HepG2 (cell line): ENCODE measurements around the gene BIK. TPM values are rescaled to one million over a fixed set of nuclear protein-coding genes. Genes with fewer than 3 reads are reported as not detected.

ENCODE experiments used
- CEBPG ChIP-seq: IDR thresholded peaks from 2 replicates; pipeline ENCODE4 v1.6.1; 2016
- CREB3 ChIP-seq: sonication (generic); formaldehyde crosslinking; IDR thresholded peaks from 2 replicates; pipeline ENCODE4 v1.5.0; 2020; ENCODE audit warnings: missing genetic modification reagents
- CREBL2 ChIP-seq: sonication (generic); formaldehyde crosslinking; IDR thresholded peaks from 2 replicates; pipeline ENCODE4 v1.8.1; 2023; ENCODE audit warnings: missing genetic modification reagents, mild to moderate bottlenecking, borderline replicate concordance
- KAT8 ChIP-seq: IDR thresholded peaks from 2 replicates; pipeline ENCODE4 v1.6.1; 2016; ENCODE audit warnings: missing genetic modification reagents, missing compliant biosample characterization
- KDM3A ChIP-seq: IDR thresholded peaks from 2 replicates; pipeline ENCODE4 v1.6.1; 2018; ENCODE audit warnings: low read depth, missing compliant biosample characterization
- MTA1 ChIP-seq: sonication (generic); formaldehyde crosslinking; IDR thresholded peaks from 2 replicates; pipeline ENCODE4 v1.4.0; 2020; ENCODE audit warnings: missing genetic modification reagents, mild to moderate bottlenecking, borderline replicate concordance
- MXD3 ChIP-seq: IDR thresholded peaks from 2 replicates; pipeline ENCODE4 v1.6.1; 2016; ENCODE audit warnings: mild to moderate bottlenecking, missing biosample characterization, missing genetic modification reagents
- MXD4 ChIP-seq: IDR thresholded peaks from 2 replicates; pipeline ENCODE4 v1.6.1; 2016; ENCODE audit warnings: mild to moderate bottlenecking, missing biosample characterization, missing genetic modification reagents
- NR0B2 ChIP-seq: sonication (generic); formaldehyde crosslinking; IDR thresholded peaks from 2 replicates; pipeline ENCODE4 v1.4.0; 2020; ENCODE audit warnings: mild to moderate bottlenecking, missing genetic modification reagents
- PAX8 ChIP-seq: sonication (generic); formaldehyde crosslinking; IDR thresholded peaks from 2 replicates; pipeline ENCODE4 v1.8.0; 2022; ENCODE audit warnings: mild to moderate bottlenecking, missing genetic modification reagents, borderline replicate concordance
- PHF21A ChIP-seq: sonication (generic); formaldehyde crosslinking; IDR thresholded peaks from 2 replicates; pipeline ENCODE4 v1.5.0; 2020; ENCODE audit warnings: mild to moderate bottlenecking, missing genetic modification reagents
- RNF2 ChIP-seq: fragments of 450-650 bp; conservative IDR thresholded peaks from 2 replicates; pipeline ENCODE4 v1.6.1; 2016; ENCODE audit warnings: low read depth
- TARDBP ChIP-seq: sonication (generic); formaldehyde crosslinking; IDR thresholded peaks from 2 replicates; pipeline ENCODE4 v1.8.0; 2022; ENCODE audit warnings: mild to moderate bottlenecking, missing genetic modification reagents
- TERF1 ChIP-seq: sonication (generic); formaldehyde crosslinking; IDR thresholded peaks from 2 replicates; pipeline ENCODE4 v1.8.0; 2022; ENCODE audit warnings: mild to moderate bottlenecking, missing genetic modification reagents, moderate library complexity
- TMF1 ChIP-seq: sonication (generic); formaldehyde crosslinking; IDR thresholded peaks from 2 replicates; pipeline ENCODE4 v1.8.1; 2022; ENCODE audit warnings: low read depth, missing genetic modification reagents
- TOPORS ChIP-seq: sonication (generic); formaldehyde crosslinking; IDR thresholded peaks from 2 replicates; pipeline ENCODE4 v1.8.0; 2023; ENCODE audit warnings: mild to moderate bottlenecking, missing genetic modification reagents
- YY1 ChIP-seq: IDR thresholded peaks from 2 replicates; pipeline ENCODE4 v1.6.1; 2011; ENCODE audit warnings: low read length, low read depth, moderate library complexity, mild to moderate bottlenecking; ENCODE audit not compliant: insufficient read depth, insufficient replicate concordance
- ZFP91 ChIP-seq: sonication (generic); formaldehyde crosslinking; IDR thresholded peaks from 2 replicates; pipeline ENCODE4 v1.9.0; 2022; ENCODE audit warnings: missing genetic modification reagents, mild to moderate bottlenecking, borderline replicate concordance
- ZNF275 ChIP-seq: sonication (generic); formaldehyde crosslinking; IDR thresholded peaks from 2 replicates; pipeline ENCODE4 v1.8.0; 2022; ENCODE audit warnings: missing genetic modification reagents, mild to moderate bottlenecking, inconsistent platforms, borderline replicate concordance
- ZNF337 ChIP-seq: sonication (generic); formaldehyde crosslinking; IDR thresholded peaks from 2 replicates; pipeline ENCODE4 v1.5.1; 2020; ENCODE audit warnings: missing genetic modification reagents, low read depth, mild to moderate bottlenecking, borderline replicate concordance
- ZNF547 ChIP-seq: sonication (generic); formaldehyde crosslinking; IDR thresholded peaks from 2 replicates; pipeline ENCODE4 v1.5.1; 2020; ENCODE audit warnings: mild to moderate bottlenecking, missing genetic modification reagents
- ZNF558 ChIP-seq: sonication (generic); formaldehyde crosslinking; IDR thresholded peaks from 2 replicates; pipeline ENCODE4 v1.9.0; 2022; ENCODE audit warnings: mild to moderate bottlenecking, missing genetic modification reagents, borderline replicate concordance
- ZNF652 ChIP-seq: IDR thresholded peaks from 2 replicates; pipeline ENCODE4 v1.6.1; 2016; ENCODE audit warnings: low read depth, borderline replicate concordance
- polyA plus RNA-seq, 8 experiments: library from polyadenylated mRNA; depleted of rRNA in 3 of 8; stranded (reverse) in 7 of 8; unstranded in 1 of 8; fragments of >200 nt; fragmentation: Illumina TruSeq in 4 of 8; extraction: Trizol in 4 of 8; gene quantifications; 2 replicates each; pipeline versions ENCODE4 v1.2.1 to v1.2.3, GENCODE V29; 2011 to 2016; ENCODE audit warnings: low read depth in 4 of 8, missing spikeins in 1 of 8, mixed read lengths in 1 of 8; ENCODE audit not compliant: insufficient read depth in 1 of 8
- total RNA-seq, 5 experiments: library from RNA; depleted of rRNA; stranded (reverse); fragments of >200 nt; fragmentation: Illumina TruSeq; extraction: Trizol; gene quantifications; 2 replicates each; pipeline ENCODE4 v1.2.3, GENCODE V29; 2016; ENCODE audit warnings: low read depth in 1 of 5

The BIK gene
- total and polyA plus RNA-seq, 2 of the 13 experiments (the other 11 are each of a cell fraction or from before 2014, with no cell fraction given): 0.54 to 0.80 TPM

- TF ChIP-seq CREBL2 (CRISPR knock-in tag): 0 out of 2 replicates have a peak, but pooled peaks have one; percentile 64
- 0 out of 2 replicates have a peak, but pooled peaks have one; percentile 49 for TF ChIP-seq CREB3 (CRISPR knock-in tag)
- no peak for TF ChIP-seq TERF1 (CRISPR knock-in tag)
- peak; percentile 83; the same call in 1 of the 2 replicates for TF ChIP-seq ZNF558
- no peak for TF ChIP-seq PAX8 (CRISPR knock-in tag)
- peak; percentile 9; the same call in 1 of the 2 replicates for TF ChIP-seq CEBPG (CRISPR knock-in tag)
- TF ChIP-seq RNF2: no peak; the same call in 1 of the 2 replicates
- TF ChIP-seq TMF1: 0 out of 2 replicates have a peak, but pooled peaks have one; percentile 49
- TF ChIP-seq KAT8 (CRISPR knock-in tag): peak; percentile 93
- TF ChIP-seq MXD3 (CRISPR knock-in tag): peak; percentile 68; the same call in 1 of the 2 replicates
- peak; percentile 72; the same call in 1 of the 2 replicates for TF ChIP-seq ZNF337
- peak; percentile 78 for TF ChIP-seq PHF21A (CRISPR knock-in tag)
- TF ChIP-seq ZFP91 (CRISPR knock-in tag): peak; percentile 82
- TF ChIP-seq TARDBP: peak; percentile 75
- TF ChIP-seq ZNF547: peak; percentile 80
- 0 out of 2 replicates have a peak, but pooled peaks have one; percentile 59 for TF ChIP-seq ZNF275
- peak; percentile 64; the same call in 1 of the 2 replicates for TF ChIP-seq NR0B2
- TF ChIP-seq ZNF652: no peak
- 0 out of 2 replicates have a peak, but pooled peaks have one; percentile 41 for TF ChIP-seq MTA1 (CRISPR knock-in tag)
- TF ChIP-seq KDM3A (CRISPR knock-in tag): 0 out of 2 replicates have a peak, but pooled peaks have one; percentile 21
- 0 out of 2 replicates have a peak, but pooled peaks have one; percentile 41 for TF ChIP-seq TOPORS (CRISPR knock-in tag)
- 0 out of 2 replicates have a peak, but pooled peaks have one; percentile 59 for TF ChIP-seq MXD4 (CRISPR knock-in tag)
- TF ChIP-seq YY1: peak; percentile 74
Observed at GRCh38 chr22:43088984-43089717, 21.4 kb upstream of the BIK start, which contains the start of gene TTLL1 (continued).
